Measurements from ENCODE around the gene RFC3. TPM values are rescaled to one million over a fixed set of nuclear protein-coding genes. Genes with fewer than 3 reads are reported as not detected.

RFC3 gene
- total RNA-seq, 1 donor from 2014 or later = 45.1 TPM

DNA sequence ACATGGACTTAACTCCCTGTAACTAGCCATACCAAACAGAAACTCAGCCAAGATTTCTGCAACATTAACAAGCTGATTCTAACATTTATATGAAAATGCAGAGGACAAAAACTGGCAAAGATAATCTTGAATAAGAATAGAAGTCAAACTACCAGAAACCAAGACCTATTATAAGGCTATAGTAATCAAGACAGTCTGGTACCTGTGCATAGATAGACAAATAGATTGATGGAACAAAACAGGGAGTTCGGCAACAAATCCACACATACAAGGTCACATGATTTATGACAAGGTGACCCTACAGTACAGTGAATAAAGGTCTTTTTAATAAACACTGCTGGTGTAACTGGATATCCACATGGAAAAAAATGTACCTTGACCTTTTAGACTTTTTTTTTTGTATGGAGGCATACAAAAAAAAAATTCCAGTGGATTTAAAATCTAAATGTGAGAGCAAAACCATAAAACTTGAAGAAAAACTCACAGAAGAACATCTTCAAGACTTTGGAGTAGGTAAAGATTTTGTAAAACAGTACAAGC, 2.9 kb upstream of the RFC3 start:
- H3K4me3 ChIP-seq (ENCODE audit: low read depth, low read length) = no peak overlapping the region
- TF ChIP-seq, protein P1, sequence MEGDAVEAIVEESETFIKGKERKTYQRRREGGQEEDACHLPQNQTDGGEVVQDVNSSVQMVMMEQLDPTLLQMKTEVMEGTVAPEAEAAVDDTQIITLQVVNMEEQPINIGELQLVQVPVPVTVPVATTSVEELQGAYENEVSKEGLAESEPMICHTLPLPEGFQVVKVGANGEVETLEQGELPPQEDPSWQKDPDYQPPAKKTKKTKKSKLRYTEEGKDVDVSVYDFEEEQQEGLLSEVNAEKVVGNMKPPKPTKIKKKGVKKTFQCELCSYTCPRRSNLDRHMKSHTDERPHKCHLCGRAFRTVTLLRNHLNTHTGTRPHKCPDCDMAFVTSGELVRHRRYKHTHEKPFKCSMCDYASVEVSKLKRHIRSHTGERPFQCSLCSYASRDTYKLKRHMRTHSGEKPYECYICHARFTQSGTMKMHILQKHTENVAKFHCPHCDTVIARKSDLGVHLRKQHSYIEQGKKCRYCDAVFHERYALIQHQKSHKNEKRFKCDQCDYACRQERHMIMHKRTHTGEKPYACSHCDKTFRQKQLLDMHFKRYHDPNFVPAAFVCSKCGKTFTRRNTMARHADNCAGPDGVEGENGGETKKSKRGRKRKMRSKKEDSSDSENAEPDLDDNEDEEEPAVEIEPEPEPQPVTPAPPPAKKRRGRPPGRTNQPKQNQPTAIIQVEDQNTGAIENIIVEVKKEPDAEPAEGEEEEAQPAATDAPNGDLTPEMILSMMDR (conservative IDR thresholded peaks at IDR 0.05; ENCODE audit: low read depth, low read length) = no peak
- DNase-seq (ENCODE audit: low read depth) = no peak

GRCh38 chr13:33816912-33817311, 1.0 kb upstream of the RFC3 start:
- no peak overlapping the region for H3K4me3 ChIP-seq (ENCODE audit: low read depth, low read length)
- no peak for DNase-seq (ENCODE audit: low read depth)
- TF ChIP-seq, protein P1 (conservative IDR thresholded peaks at IDR 0.05; ENCODE audit: low read depth, low read length) = no peak

- no peak for DNase-seq (ENCODE audit: low read depth)
- TF ChIP-seq, protein P1 (conservative IDR thresholded peaks at IDR 0.05; ENCODE audit: low read depth, low read length) = no peak
- peak overlapping the region; percentile 92 for H3K4me3 ChIP-seq (ENCODE audit: low read depth, low read length)
Observed at GRCh38 chr13:33817513-33817900, 442 bp upstream of the RFC3 start.

DNA sequence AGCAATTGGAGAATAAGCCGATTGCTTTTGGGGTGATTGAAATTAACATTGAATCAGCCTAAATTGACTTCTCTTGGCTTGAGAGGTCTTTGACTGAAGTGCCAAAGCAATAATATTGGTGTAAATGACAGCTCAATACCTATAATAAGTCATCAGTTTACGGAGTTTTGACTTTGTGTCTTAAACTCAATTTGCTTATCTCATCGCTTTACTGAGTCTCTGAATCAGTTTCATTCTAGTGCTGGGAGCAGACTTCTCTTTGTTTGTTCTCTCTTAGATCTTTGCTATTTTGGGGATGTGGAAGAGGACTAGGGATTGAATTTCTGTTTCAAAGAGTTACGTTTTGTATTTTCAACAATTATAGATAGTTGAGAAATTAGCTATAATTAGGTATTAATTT, 7.1 kb downstream of the RFC3 start:
- DNase-seq (ENCODE audit: low read depth) = no peak
- no peak overlapping the region for H3K4me3 ChIP-seq (ENCODE audit: low read depth, low read length)
- TF ChIP-seq, protein P1 (conservative IDR thresholded peaks at IDR 0.05; ENCODE audit: low read depth, low read length) = no peak

DNA sequence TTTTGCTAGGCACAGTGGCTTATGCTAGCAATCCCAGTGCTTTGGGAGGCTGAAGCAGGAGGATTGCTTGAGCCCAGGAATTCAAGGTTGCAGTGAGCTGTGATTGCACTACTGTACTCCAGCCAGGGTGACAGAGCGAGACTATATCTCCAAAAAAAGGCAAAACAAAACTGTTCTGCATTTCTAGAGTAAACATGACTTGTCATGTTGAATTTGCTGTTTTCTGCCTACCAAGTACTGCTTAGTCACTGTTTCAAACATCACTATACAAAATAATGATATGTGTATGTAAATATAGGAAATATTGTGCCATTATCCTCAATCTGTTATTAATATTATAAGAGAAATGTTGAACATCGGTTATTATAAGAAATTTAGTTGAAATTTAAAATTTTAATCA, 9.2 kb downstream of the RFC3 start:
- H3K4me3 ChIP-seq (ENCODE audit: low read depth, low read length) = no peak overlapping the region
- DNase-seq (ENCODE audit: low read depth) = no peak
- TF ChIP-seq, protein P1 (conservative IDR thresholded peaks at IDR 0.05; ENCODE audit: low read depth, low read length) = no peak

DNA sequence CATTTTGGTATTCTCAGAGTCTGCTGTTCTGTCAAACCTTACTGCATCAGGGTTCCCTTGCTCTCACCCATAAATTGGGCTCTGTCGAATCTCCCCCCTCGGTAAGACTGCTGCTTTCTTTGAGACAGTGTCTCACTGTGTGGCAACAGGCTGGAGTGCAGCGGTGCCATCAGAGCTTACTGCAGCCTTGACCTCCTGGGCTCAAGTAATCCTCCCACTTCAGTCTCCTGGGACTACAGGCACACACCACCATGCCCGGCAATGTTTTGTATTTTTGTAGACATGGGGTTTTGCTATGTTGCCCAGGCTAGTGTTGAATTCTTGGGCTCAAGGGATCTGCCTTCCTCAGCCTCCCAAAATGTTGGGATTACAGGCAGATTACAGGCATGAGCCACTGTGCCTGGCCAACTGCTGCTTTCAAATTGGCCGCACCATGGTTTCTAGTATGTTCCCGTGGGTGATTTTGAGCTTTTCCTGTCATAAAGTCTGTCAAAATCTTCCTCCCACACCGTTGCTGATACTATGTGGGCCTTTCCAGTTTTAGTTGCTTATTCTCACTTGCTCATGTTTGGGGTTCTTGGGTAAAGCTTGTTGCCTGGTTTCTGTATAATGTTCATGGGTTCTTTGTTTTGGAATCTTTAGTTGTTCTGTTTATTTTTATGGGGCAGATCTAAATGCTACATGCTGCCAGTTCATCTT, 10.6 kb downstream of the RFC3 start:
- TF ChIP-seq, protein P1 (conservative IDR thresholded peaks at IDR 0.05; ENCODE audit: low read depth, low read length) = no peak
- no peak overlapping the region for H3K4me3 ChIP-seq (ENCODE audit: low read depth, low read length)
- DNase-seq (ENCODE audit: low read depth) = no peak

GRCh38 chr13:33832872-33833271, 14.9 kb downstream of the RFC3 start:
- TF ChIP-seq, protein P1 (conservative IDR thresholded peaks at IDR 0.05; ENCODE audit: low read depth, low read length) = no peak
- no peak overlapping the region for H3K4me3 ChIP-seq (ENCODE audit: low read depth, low read length)
- no peak for DNase-seq (ENCODE audit: low read depth)
